Measurements from ENCODE around the gene RAB3C.
A peak's percentile ranks its signal among the peaks of the same experiment; 100 is the strongest.
"Not testable (repeated sequence)": the region's sequence is repeated elsewhere in the genome, so short reads cannot be mapped to it uniquely, and the experiment has no call there.

RAB3C gene

DNA sequence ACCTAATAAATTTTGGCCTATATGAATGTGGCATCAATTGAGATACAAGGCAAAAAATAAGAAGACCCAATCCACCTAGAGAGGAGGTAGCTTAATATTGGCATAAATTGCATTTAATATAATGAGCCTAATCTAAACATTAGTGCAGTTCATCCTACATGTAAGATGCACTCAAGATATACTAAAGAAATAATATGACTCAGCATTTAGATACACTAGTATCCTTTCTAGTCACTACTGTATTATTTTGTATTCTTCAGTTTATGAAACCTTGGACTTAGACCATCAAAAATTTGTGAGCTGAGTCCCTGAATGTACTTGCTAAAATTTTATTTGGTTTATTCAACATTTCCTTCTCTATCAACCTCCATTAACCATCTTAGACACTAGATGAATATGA is 104.7 kb downstream of the RAB3C start:
- Mint-ChIP-seq H3K36me3 (ENCODE audit: low read depth) (no peaks in the 10 kb centered on the region), H3K4me1 (no peaks in the 10 kb centered on the region), H3K4me3 (no peak overlapping the region), H3K27ac (no peak overlapping the region), H3K9me3 (no peaks in the 10 kb centered on the region), H3K27me3 (ENCODE audit: low read depth) (peaks cover 4% of the 10 kb centered on the region)
- TF ChIP-seq, protein P1, sequence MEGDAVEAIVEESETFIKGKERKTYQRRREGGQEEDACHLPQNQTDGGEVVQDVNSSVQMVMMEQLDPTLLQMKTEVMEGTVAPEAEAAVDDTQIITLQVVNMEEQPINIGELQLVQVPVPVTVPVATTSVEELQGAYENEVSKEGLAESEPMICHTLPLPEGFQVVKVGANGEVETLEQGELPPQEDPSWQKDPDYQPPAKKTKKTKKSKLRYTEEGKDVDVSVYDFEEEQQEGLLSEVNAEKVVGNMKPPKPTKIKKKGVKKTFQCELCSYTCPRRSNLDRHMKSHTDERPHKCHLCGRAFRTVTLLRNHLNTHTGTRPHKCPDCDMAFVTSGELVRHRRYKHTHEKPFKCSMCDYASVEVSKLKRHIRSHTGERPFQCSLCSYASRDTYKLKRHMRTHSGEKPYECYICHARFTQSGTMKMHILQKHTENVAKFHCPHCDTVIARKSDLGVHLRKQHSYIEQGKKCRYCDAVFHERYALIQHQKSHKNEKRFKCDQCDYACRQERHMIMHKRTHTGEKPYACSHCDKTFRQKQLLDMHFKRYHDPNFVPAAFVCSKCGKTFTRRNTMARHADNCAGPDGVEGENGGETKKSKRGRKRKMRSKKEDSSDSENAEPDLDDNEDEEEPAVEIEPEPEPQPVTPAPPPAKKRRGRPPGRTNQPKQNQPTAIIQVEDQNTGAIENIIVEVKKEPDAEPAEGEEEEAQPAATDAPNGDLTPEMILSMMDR (IDR thresholded peaks at IDR 0.05; ENCODE audit: unreplicated experiment in 3 of 3) = no peak

DNA sequence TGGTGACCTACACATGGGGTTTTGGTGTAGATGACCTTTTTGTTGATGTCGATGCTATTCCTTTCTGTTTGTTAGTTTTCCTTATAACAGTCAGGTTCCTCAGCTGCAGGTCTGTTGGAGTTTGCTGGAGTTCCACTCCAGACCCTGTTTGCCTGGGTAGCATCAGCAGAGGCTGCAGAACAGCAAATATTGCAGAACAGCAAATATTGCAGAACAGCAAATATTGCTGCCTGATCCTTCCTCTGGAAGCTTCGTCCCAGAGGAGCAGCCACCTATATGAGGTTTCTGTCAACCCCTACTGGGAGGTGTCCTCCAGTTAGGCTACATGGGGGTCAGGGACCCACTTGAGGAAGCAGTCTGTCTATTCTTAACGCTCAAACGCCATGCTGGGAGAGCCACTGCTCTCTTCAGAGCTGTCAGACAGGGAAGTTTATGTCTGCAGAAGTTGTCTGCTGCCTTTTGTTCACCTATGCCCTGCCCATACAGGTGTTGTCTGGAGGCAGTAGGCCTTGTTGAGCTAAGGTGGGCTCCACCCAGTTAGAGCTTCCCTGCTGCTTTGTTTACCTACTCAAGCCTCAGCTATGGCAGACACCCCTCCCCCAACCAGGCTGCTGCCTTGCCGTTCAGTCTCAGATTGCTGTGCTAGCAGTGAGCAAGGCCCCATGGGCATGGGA is 116.3 kb downstream of the RAB3C start:
- H3K4me3 Mint-ChIP-seq; H3K36me3 Mint-ChIP-seq (ENCODE audit: low read depth); H3K4me1 Mint-ChIP-seq; H3K27ac Mint-ChIP-seq; H3K27me3 Mint-ChIP-seq (ENCODE audit: low read depth): not testable (repeated sequence)
- peaks cover 40% of the 10 kb centered on the region for H3K9me3 Mint-ChIP-seq

DNA sequence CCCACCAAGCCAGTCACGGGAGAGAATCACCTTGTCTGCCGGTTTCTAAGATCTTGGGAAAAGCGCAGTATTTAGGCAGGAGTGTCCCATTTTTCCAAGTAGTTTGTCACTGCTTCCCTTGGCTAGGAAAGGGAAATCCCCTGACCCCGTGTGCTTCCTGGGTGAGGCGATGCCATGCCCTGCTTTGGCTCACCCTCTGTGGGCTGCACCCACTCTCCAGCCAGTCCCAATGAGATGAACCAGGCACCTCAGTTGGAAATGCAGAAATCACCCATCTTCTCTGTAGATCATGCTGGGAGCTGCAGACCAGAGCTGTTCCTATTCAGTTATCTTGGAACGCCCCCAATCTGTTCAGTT is 116.9 kb downstream of the RAB3C start:
- Mint-ChIP-seq H3K27ac (no peak overlapping the region), H3K27me3 (ENCODE audit: low read depth) (no peaks in the 10 kb centered on the region), H3K4me1 (no peaks in the 10 kb centered on the region), H3K9me3 (peaks cover 40% of the 10 kb centered on the region), H3K4me3 (no peak overlapping the region), H3K36me3 (ENCODE audit: low read depth) (peaks cover 4% of the 10 kb centered on the region)
- TF ChIP-seq, protein P1 (IDR thresholded peaks at IDR 0.05; ENCODE audit: unreplicated experiment in 3 of 3) = no peak

DNA sequence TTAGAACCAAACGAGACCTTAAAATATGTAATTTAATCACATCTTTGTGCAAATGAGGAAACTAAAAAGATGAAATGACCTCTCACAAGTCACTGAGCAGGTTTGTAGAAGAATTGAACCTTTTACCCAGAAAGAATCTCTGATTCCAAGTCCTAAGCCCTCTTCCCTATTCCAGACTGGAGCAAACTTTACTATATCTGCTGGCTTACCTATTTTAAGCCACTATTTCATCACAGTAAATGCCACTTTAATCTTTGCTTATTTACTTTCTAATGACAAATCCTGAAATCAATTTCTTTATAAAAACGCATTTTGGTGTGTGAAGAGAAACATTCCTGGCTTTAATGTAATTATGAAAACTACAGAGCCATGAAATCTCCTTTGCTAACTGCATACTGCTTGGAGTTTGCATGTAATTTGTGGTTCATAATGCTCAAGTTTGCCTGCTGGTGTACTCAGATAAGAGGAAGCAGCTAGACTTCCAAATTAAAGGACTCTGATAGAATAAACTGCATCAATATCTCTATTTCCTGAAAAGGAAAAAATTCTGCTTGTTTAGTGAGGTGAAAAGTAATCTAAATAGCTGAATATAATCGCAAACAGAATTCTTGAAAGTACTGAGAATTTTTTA is 121.2 kb downstream of the RAB3C start:
- H3K4me3 Mint-ChIP-seq = no peak overlapping the region
- no peaks in the 10 kb centered on the region for H3K4me1 Mint-ChIP-seq
- H3K36me3 Mint-ChIP-seq (ENCODE audit: low read depth) = no peaks in the 10 kb centered on the region
- TF ChIP-seq, protein P1 (IDR thresholded peaks at IDR 0.05; ENCODE audit: unreplicated experiment in 3 of 3) = no peak
- no peak overlapping the region for H3K27ac Mint-ChIP-seq
- peaks cover 6% of the 10 kb centered on the region for H3K9me3 Mint-ChIP-seq
- H3K27me3 Mint-ChIP-seq (ENCODE audit: low read depth) = no peaks in the 10 kb centered on the region

DNA sequence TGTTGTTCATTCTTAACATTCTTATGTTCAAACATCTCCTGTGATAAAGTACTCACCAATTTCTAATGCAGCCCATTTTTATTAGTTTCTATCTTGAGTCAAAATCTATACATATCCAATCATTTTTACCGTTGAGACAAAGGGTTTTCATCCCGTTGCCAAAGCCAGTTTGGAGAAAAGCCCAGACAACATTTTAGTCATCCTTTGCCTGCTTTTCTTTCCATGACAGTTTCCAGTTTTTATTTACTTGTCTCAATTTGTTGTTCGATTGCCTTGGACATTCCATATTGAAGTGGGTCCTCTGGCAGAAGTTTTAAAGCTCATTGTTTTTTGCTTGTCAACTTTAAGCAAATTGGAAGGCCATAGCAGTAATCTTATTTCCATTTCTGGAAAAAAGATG is 123.9 kb downstream of the RAB3C start:
- Mint-ChIP-seq H3K4me3 (no peak overlapping the region), H3K27me3 (ENCODE audit: low read depth) (no peaks in the 10 kb centered on the region), H3K27ac (no peak overlapping the region), H3K36me3 (ENCODE audit: low read depth) (no peaks in the 10 kb centered on the region), H3K4me1 (no peaks in the 10 kb centered on the region), H3K9me3 (peaks cover under 1% of the 10 kb centered on the region)
- TF ChIP-seq, protein P1 (IDR thresholded peaks at IDR 0.05; ENCODE audit: unreplicated experiment in 3 of 3) = no peak

DNA sequence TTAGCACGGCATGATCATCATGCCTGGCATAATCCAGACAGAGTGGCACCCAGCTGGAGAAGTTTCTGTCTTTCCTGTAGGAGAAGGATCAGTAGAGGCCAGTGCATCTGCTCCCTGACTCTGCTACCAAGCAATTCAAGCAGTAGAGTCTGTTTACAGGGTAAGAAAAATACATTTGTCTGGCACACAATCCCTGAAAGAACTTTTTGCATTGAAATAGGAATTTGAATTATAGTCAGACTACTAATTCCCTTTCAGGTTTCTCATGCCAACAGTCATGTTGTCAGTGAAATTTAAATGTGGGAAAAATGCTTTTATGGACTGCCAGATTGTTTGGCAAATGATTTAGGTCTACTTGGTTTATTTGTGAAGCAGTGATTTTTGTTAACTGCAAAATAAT is 125.6 kb downstream of the RAB3C start:
- H3K36me3 Mint-ChIP-seq (ENCODE audit: low read depth) = no peaks in the 10 kb centered on the region
- peak overlapping the region in 1 of 3 experiments; percentile 65 for H3K27ac Mint-ChIP-seq
- no peaks in the 10 kb centered on the region for H3K27me3 Mint-ChIP-seq (ENCODE audit: low read depth)
- TF ChIP-seq, protein P1 (IDR thresholded peaks at IDR 0.05; ENCODE audit: unreplicated experiment in 3 of 3) = no peak
- no peak overlapping the region for H3K4me3 Mint-ChIP-seq
- H3K4me1 Mint-ChIP-seq = no peaks in the 10 kb centered on the region
- H3K9me3 Mint-ChIP-seq = no peaks in the 10 kb centered on the region

DNA sequence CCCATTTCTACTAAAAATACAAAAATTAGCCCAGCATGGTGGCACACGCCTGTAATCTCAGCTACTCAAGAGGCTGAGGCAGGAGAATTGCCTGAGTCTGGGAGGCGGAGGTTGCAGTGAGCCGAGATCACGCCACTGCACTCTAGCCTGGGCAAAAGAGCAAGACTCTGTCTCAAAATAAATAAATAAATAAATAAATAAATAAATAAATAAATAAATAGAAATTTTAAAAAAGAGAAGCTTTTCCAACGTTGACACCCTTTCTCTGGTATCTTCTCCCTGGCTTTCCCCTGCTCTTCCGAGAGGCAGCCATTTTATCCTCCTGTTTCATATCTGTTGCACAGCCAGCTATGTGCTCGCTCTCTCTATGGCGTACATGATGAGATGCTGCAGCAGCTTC is 127.5 kb downstream of the RAB3C start:
- not testable (repeated sequence) for H3K27ac Mint-ChIP-seq; H3K36me3 Mint-ChIP-seq (ENCODE audit: low read depth); H3K4me3 Mint-ChIP-seq; H3K27me3 Mint-ChIP-seq (ENCODE audit: low read depth); H3K9me3 Mint-ChIP-seq; H3K4me1 Mint-ChIP-seq

Data from nephron (organoid).